B cell (primary cell): ENCODE measurements around the gene MAP7D2. TPM values are rescaled to one million over a fixed set of nuclear protein-coding genes. Genes with fewer than 3 reads are reported as not detected.

Experiments
- ATAC-seq: fragments of 200-7000 bp; cut with Tn5 transposase; one replicate; pipeline ENCODE4 v1.10.0; 2021; ENCODE audit warnings: low read depth, mild to moderate bottlenecking, moderate number of reproducible peaks, moderate library complexity
- CTCF ChIA-PET: fragments of 350-600 bp; sonication (Branson Sonifier 250); formaldehyde crosslinking; loops from one replicate; lab custom pipeline; 2021; ENCODE audit warnings: antibody characterized with exemption, inconsistent platforms; lab: Charles Lee
- POLR2A ChIA-PET: fragments of 350-600 bp; sonication (Branson Sonifier 250); formaldehyde crosslinking; loops from one replicate; lab custom pipeline; 2021; ENCODE audit warnings: antibody characterized with exemption; lab: Charles Lee
- DNase-seq: peaks from one replicate; pipeline ENCODE4 v3.0.0; 2013
- H2AFZ ChIP-seq: 2 replicates; pipeline ENCODE4 v1.6.1; 2012; ENCODE audit warnings: mild to moderate bottlenecking, low read depth, low read length; ENCODE audit not compliant: insufficient read depth, poor library complexity, severe bottlenecking
- H3K27ac ChIP-seq, 2 donors: 1 replicate in 1 of 2; 2 replicates in 1 of 2; pipeline ENCODE4 v1.5.1; 2012 to 2013; ENCODE audit warnings: low read length in 2 of 2, mild to moderate bottlenecking in 2 of 2, moderate library complexity in 1 of 2
- H3K27me3 ChIP-seq, 4 experiments: fragments of 200-600 bp in 1 of 4; sonication (generic) in 1 of 4; replicated peaks in 1 of 4; 1 replicate in 2 of 4; 2 replicates in 2 of 4; pipeline versions ENCODE4 v1.6.1 to v1.7.0; 2013 to 2016; ENCODE audit warnings: low read length in 3 of 4, mild to moderate bottlenecking in 2 of 4, mixed read lengths in 1 of 4, moderate library complexity in 1 of 4; ENCODE audit not compliant: insufficient read depth in 4 of 4, control insufficient read depth in 3 of 4; ENCODE audit errors: control extremely low read depth in 1 of 4
- H3K36me3 ChIP-seq, 2 experiments: replicated peaks in 1 of 2; 1 replicate in 1 of 2; 2 replicates in 1 of 2; pipeline versions ENCODE4 v1.6.1 to v1.7.1; 2013; ENCODE audit warnings: low read length in 1 of 2; ENCODE audit not compliant: insufficient read depth in 2 of 2, control insufficient read depth in 1 of 2; ENCODE audit errors: control extremely low read depth in 1 of 2, extremely low read depth in 1 of 2
- H3K4me1 ChIP-seq, 2 donors: fragments of 200-600 bp in 1 of 2; sonication (generic) in 1 of 2; 1 replicate in 1 of 2; 2 replicates in 1 of 2; pipeline versions ENCODE4 v1.5.1 to v1.6.1; 2013 to 2017; ENCODE audit warnings: low read length in 2 of 2; ENCODE audit not compliant: control insufficient read depth in 2 of 2, insufficient read depth in 2 of 2
- H3K4me2 ChIP-seq: replicated peaks from 2 replicates; pipeline ENCODE3; 2012; ENCODE audit warnings: mild to moderate bottlenecking, low read depth, low read length; ENCODE audit not compliant: poor library complexity, severe bottlenecking
- H3K4me3 ChIP-seq, 5 experiments: fragments of 200-600 bp in 1 of 5; sonication (generic) in 1 of 5; 1 replicate in 3 of 5; 2 replicates in 2 of 5; pipeline versions ENCODE4 v1.5.1 to v1.7.0; 2011 to 2016; ENCODE audit warnings: low read length in 4 of 5, mild to moderate bottlenecking in 4 of 5, low read depth in 2 of 5, control low read depth in 1 of 5, moderate library complexity in 1 of 5; ENCODE audit not compliant: insufficient read depth in 1 of 5; ENCODE audit errors: control extremely low read depth in 1 of 5, extremely low read depth in 1 of 5
- H3K79me2 ChIP-seq: fragments of 200-600 bp; sonication (generic); one replicate; pipeline ENCODE4 v1.6.0; 2016; ENCODE audit warnings: low read length; ENCODE audit not compliant: control insufficient read depth, insufficient read depth
- H3K9ac ChIP-seq: fragments of 200-600 bp; sonication (generic); 2 replicates; pipeline ENCODE4 v1.6.1; 2017; ENCODE audit warnings: mild to moderate bottlenecking, low read length, moderate library complexity
- H3K9me3 ChIP-seq, 3 donors: one replicate each; pipeline versions ENCODE4 v1.6.1 to v1.7.1; 2013; ENCODE audit warnings: low read length in 2 of 3; ENCODE audit not compliant: control insufficient read depth in 2 of 3, insufficient read depth in 1 of 3; ENCODE audit errors: control extremely low read depth in 1 of 3
- H4K20me1 ChIP-seq: 2 replicates; pipeline ENCODE4 v1.6.0; 2012; ENCODE audit warnings: mild to moderate bottlenecking, low read length; ENCODE audit not compliant: insufficient read depth, control insufficient read depth, poor library complexity, severe bottlenecking
- H3K27ac Mint-ChIP-seq: one replicate; pipeline ENCODE4 v1.8.0; 2021; ENCODE audit warnings: mixed read lengths
- H3K27me3 Mint-ChIP-seq: one replicate; pipeline ENCODE4 v1.8.0; 2021; ENCODE audit warnings: mixed read lengths
- H3K4me1 Mint-ChIP-seq: one replicate; pipeline ENCODE4 v1.8.0; 2021; ENCODE audit warnings: mixed read lengths
- H3K4me3 Mint-ChIP-seq: one replicate; pipeline ENCODE4 v1.8.0; 2021; ENCODE audit warnings: mixed read lengths
- H3K9me3 Mint-ChIP-seq: one replicate; pipeline ENCODE4 v1.8.0; 2022; ENCODE audit warnings: mixed read lengths; ENCODE audit not compliant: insufficient read depth
- EZH2 ChIP-seq: IDR thresholded peaks from 2 replicates; pipeline ENCODE4 v1.6.1; 2012; ENCODE audit warnings: borderline replicate concordance, low read depth, mild to moderate bottlenecking, moderate library complexity, low read length; ENCODE audit not compliant: insufficient read depth, poor library complexity, severe bottlenecking
- WGBS: methylation state at CpG from one replicate; pipeline ENCODE4 v1.1.5; 2013; ENCODE audit warnings: missing lambda C conversion rate; ENCODE audit not compliant: insufficient coverage; 5-methylcytosine and 5-hydroxymethylcytosine counted together
- intact Hi-C: fragments of 100-400 bp; cut with micrococcal nuclease; formaldehyde crosslinking; loops from one replicate; pipeline ENCODE4 v1.10.0; 2022
- polyA plus RNA-seq: library from polyadenylated mRNA; depleted of rRNA; stranded (reverse); fragments of >200 nt; gene quantifications from 2 replicates; pipeline ENCODE4 v1.2.3, GENCODE V29; 2012
- total RNA-seq, 2 donors: library from RNA; stranded (reverse); fragments of 120-200 nt in 1 of 2; gene quantifications; 1 replicate in 1 of 2; 2 replicates in 1 of 2; pipeline versions ENCODE4 v1.2.3 to v1.2.4, GENCODE V29; 2013 to 2022
- TF ChIP-seq, protein P1 (sequence below): fragments of 200-600 bp; IDR thresholded peaks from one replicate; pipeline ENCODE4 v1.8.0; 2022; ENCODE audit warnings: antibody characterized with exemption, mild to moderate bottlenecking

Gene MAP7D2
- total and polyA plus RNA-seq, 2 donors (not counting 1 experiment from before 2014, with no cell fraction given): 0.54 TPM; not detected in 1

DNA sequence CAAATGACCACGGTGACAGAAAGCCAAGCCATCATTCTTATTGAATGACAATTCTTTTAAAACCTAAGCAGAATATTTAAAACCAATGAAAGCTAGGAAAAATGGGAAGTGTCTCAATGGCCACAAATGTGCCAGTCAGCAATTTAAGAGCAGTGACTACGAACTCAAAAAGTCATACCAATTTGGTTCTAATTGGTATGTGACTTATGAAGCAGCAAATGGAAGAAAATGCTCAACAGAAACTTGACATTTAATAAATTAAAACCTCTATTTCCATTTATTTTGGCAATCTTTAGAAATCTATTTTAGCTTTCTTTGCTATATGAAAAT lies 100.1 kb downstream of the MAP7D2 start:
- WGBS: no CpG with 5 or more reads among the region's 2 CpGs
- no peaks in the 10 kb centered on the region for H3K79me2 ChIP-seq

DNA sequence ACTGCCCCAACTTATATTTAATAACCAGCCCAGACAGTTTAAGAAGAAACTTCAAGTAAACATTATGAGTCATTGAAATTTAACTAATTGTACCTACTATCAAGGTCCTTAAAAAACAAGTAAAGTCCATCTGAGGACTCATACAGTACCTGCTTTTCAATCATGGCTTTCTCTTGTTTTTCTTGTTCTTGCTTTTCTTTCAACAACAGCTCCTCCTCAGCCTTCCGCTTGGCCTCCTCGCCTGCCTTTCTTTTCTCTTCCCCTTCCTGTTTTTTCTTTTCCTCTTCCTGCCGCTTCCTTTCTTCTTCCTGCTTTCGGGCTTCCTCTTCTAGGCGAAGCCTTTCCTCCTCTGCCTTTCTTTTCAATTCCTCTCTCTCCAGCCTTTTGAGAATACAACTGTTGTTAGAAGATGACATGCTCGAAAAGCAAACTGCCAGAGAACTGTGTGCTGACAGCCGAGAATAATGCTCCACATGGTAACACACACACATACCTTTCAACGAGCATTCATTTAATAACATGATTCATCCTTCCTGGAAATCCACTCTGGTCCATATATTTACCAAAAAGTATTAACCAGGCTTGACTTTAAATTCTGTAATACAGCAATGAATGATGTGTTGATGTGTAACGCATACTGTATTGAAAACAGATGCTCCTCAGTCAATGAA lies 100.6 kb downstream of the MAP7D2 start:
- no peak for DNase-seq
- Histone ChIP-seq H3K79me2 (no peaks in the 10 kb centered on the region), H3K9me3 (peaks cover 0 to 9% (median 0%) of the 10 kb centered on the region in 3 donors), H3K4me1 (no peaks in the 10 kb centered on the region), H3K36me3 (no peaks in the 10 kb centered on the region), H3K4me3 (no peak overlapping the region), H3K27me3 (no peaks in the 10 kb centered on the region), H4K20me1 (no peaks in the 10 kb centered on the region), H3K9ac (no peak overlapping the region), H3K27ac (no peak overlapping the region), H2AFZ (no peak overlapping the region), H3K4me2 (no peak overlapping the region)
- ChIA-PET POLR2A (no interaction called here), CTCF (no interaction called here)
- Mint-ChIP-seq H3K27me3 (no peaks in the 10 kb centered on the region), H3K4me3 (no peak overlapping the region), H3K27ac (no peak overlapping the region), H3K9me3 (peaks cover 8% of the 10 kb centered on the region), H3K4me1 (peaks cover 3% of the 10 kb centered on the region)
- intact Hi-C loops: no loop called here
- no peak for ATAC-seq
- 100% methylated on average over 1 of the region's 9 CpGs for WGBS
- TF ChIP-seq, protein P1, sequence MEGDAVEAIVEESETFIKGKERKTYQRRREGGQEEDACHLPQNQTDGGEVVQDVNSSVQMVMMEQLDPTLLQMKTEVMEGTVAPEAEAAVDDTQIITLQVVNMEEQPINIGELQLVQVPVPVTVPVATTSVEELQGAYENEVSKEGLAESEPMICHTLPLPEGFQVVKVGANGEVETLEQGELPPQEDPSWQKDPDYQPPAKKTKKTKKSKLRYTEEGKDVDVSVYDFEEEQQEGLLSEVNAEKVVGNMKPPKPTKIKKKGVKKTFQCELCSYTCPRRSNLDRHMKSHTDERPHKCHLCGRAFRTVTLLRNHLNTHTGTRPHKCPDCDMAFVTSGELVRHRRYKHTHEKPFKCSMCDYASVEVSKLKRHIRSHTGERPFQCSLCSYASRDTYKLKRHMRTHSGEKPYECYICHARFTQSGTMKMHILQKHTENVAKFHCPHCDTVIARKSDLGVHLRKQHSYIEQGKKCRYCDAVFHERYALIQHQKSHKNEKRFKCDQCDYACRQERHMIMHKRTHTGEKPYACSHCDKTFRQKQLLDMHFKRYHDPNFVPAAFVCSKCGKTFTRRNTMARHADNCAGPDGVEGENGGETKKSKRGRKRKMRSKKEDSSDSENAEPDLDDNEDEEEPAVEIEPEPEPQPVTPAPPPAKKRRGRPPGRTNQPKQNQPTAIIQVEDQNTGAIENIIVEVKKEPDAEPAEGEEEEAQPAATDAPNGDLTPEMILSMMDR: no peak
- no peak for TF ChIP-seq EZH2

More for the DNA sequence above, 100.1 kb downstream of the MAP7D2 start:
- H3K4me3 ChIP-seq: no peak overlapping the region
- no peaks in the 10 kb centered on the region for H3K27me3 ChIP-seq
- H3K9me3 ChIP-seq: peaks cover 0 to 9% (median 0%) of the 10 kb centered on the region in 3 donors
- Mint-ChIP-seq H3K4me3 (no peak overlapping the region), H3K9me3 (peaks cover 8% of the 10 kb centered on the region), H3K27me3 (no peaks in the 10 kb centered on the region), H3K27ac (no peak overlapping the region), H3K4me1 (peaks cover 3% of the 10 kb centered on the region)
- H3K9ac ChIP-seq: no peak overlapping the region
- H4K20me1 ChIP-seq: no peaks in the 10 kb centered on the region
- H3K36me3 ChIP-seq: no peaks in the 10 kb centered on the region
- no peak overlapping the region for H3K4me2 ChIP-seq
- TF ChIP-seq, protein P1: no peak
- DNase-seq: no peak
- H3K4me1 ChIP-seq: no peaks in the 10 kb centered on the region
- H2AFZ ChIP-seq: no peak overlapping the region
- H3K27ac ChIP-seq: no peak overlapping the region
- ChIA-PET CTCF (no interaction called here), POLR2A (no interaction called here)
- ATAC-seq: no peak
- intact Hi-C loops: no loop called here
